Retinal pigment epithelial cell (primary cell): ENCODE data around the gene PCK1.

Experiments used
- DNase-seq: peaks from one replicate; pipeline ENCODE4 v3.0.0-alpha.2; 2010; ENCODE audit warnings: low read depth
- H3K4me3 ChIP-seq: 2 replicates; pipeline ENCODE4 v1.5.1; 2011; ENCODE audit warnings: mild to moderate bottlenecking, low read length, control low read depth, moderate library complexity
- CTCF ChIP-seq: conservative IDR thresholded peaks from 2 replicates; pipeline ENCODE4 v1.5.1; 2011; ENCODE audit warnings: low read depth, low read length, control low read depth, inconsistent platforms

PCK1 gene

GRCh38 chr20:57567471-57568079, 6.7 kb downstream of the PCK1 start:
- H3K4me3 ChIP-seq = no peak overlapping the region
- TF ChIP-seq CTCF = no peak
- DNase-seq = no peak

- TF ChIP-seq CTCF = no peak
- no peak for DNase-seq
- no peak overlapping the region for H3K4me3 ChIP-seq
These were observed 7.4 kb downstream of the PCK1 start for GRCh38 chr20:57568088-57568896.

- TF ChIP-seq CTCF = no peak
These were observed 8.1 kb downstream of the PCK1 start for GRCh38 chr20:57568960-57569359.

GRCh38 chr20:57570145-57570850, 9.4 kb downstream of the PCK1 start:
- no peak for DNase-seq
- no peak for TF ChIP-seq CTCF
- H3K4me3 ChIP-seq = no peak overlapping the region

More at GRCh38 chr20:57568960-57569359, 8.1 kb downstream of the PCK1 start:
- H3K4me3 ChIP-seq = no peak overlapping the region
- no peak for DNase-seq

- DNase-seq = no peak
- no peak for TF ChIP-seq CTCF
- H3K4me3 ChIP-seq = no peak overlapping the region
These were observed 10.0 kb downstream of the PCK1 start for GRCh38 chr20:57570920-57571319.

GRCh38 chr20:57571782-57572416, 11.0 kb downstream of the PCK1 start:
- no peak overlapping the region for H3K4me3 ChIP-seq
- TF ChIP-seq CTCF = no peak
- no peak for DNase-seq
